Mesenchymal stem cell (in vitro differentiated cells and primary cell): ENCODE measurements around the gene FREM1.
A peak's percentile ranks its signal among the peaks of the same experiment; 100 is the strongest.

ENCODE experiments used
- DNase-seq: peaks from one replicate; pipeline ENCODE4 v3.0.0-alpha.2; 2013
- H2AFZ ChIP-seq: one replicate; pipeline ENCODE4 v1.6.1; 2013; ENCODE audit warnings: low read depth, mild to moderate bottlenecking, control low read depth, inconsistent platforms, low read length, moderate library complexity
- H2AK5ac ChIP-seq: 2 replicates; pipeline ENCODE4 v1.6.1; 2013; ENCODE audit warnings: low read length, moderate library complexity, mild to moderate bottlenecking, inconsistent platforms; ENCODE audit not compliant: severe bottlenecking
- H2BK120ac ChIP-seq: one replicate; pipeline ENCODE4 v1.6.1; 2013; ENCODE audit warnings: low read depth, mild to moderate bottlenecking, inconsistent platforms, low read length, moderate library complexity
- H2BK12ac ChIP-seq, 2 experiments: one replicate each; pipeline ENCODE4 v1.6.1; 2013; ENCODE audit warnings: inconsistent platforms in 2 of 2, low read length in 2 of 2, mild to moderate bottlenecking in 2 of 2, moderate library complexity in 2 of 2, control low read depth in 1 of 2
- H2BK15ac ChIP-seq: one replicate; pipeline ENCODE4 v1.6.1; 2013; ENCODE audit warnings: mild to moderate bottlenecking, low read depth, inconsistent platforms; ENCODE audit not compliant: poor library complexity, severe bottlenecking
- H2BK5ac ChIP-seq: 2 replicates; pipeline ENCODE4 v1.6.1; 2013; ENCODE audit warnings: low read depth, mild to moderate bottlenecking, low read length, control low read depth, inconsistent platforms; ENCODE audit not compliant: poor library complexity, severe bottlenecking
- H3K14ac ChIP-seq, 2 experiments: one replicate each; pipeline ENCODE4 v1.6.1; 2013; ENCODE audit warnings: inconsistent platforms in 2 of 2, low read length in 2 of 2, control low read depth in 1 of 2, mild to moderate bottlenecking in 1 of 2, moderate library complexity in 1 of 2
- H3K18ac ChIP-seq, 2 experiments: one replicate each; pipeline ENCODE4 v1.6.1; 2013; ENCODE audit warnings: inconsistent platforms in 2 of 2, low read length in 2 of 2, control low read depth in 1 of 2, low read depth in 1 of 2, mild to moderate bottlenecking in 1 of 2
- H3K23ac ChIP-seq, 2 experiments: one replicate each; pipeline ENCODE4 v1.6.1; 2013; ENCODE audit warnings: inconsistent platforms in 2 of 2, low read length in 2 of 2, mild to moderate bottlenecking in 2 of 2, moderate library complexity in 2 of 2, control low read depth in 1 of 2
- H3K27ac ChIP-seq: 2 replicates; pipeline ENCODE4 v1.5.1; 2013; ENCODE audit warnings: mild to moderate bottlenecking, moderate library complexity, low read length, control low read depth, inconsistent platforms; ENCODE audit not compliant: poor library complexity, severe bottlenecking
- H3K27me3 ChIP-seq, 2 experiments: 2 replicates each; pipeline versions ENCODE4 v1.6.1 to v1.7.0; 2013; ENCODE audit warnings: low read length in 2 of 2, mild to moderate bottlenecking in 2 of 2, moderate library complexity in 2 of 2, control low read depth in 1 of 2, inconsistent platforms in 1 of 2; ENCODE audit not compliant: control insufficient read depth in 1 of 2, insufficient read depth in 1 of 2
- H3K36me3 ChIP-seq, 2 experiments: 2 replicates each; pipeline versions ENCODE4 v1.6.1 to v1.7.0; 2013; ENCODE audit warnings: low read length in 2 of 2, control low read depth in 1 of 2, inconsistent platforms in 1 of 2, low read depth in 1 of 2, mild to moderate bottlenecking in 1 of 2; ENCODE audit not compliant: insufficient read depth in 2 of 2, control insufficient read depth in 1 of 2
- H3K4ac ChIP-seq, 2 experiments: one replicate each; pipeline ENCODE4 v1.6.1; 2013; ENCODE audit warnings: inconsistent platforms in 2 of 2, low read length in 2 of 2, mild to moderate bottlenecking in 2 of 2, moderate library complexity in 2 of 2, control low read depth in 1 of 2, low read depth in 1 of 2
- H3K4me1 ChIP-seq: 2 replicates; pipeline ENCODE4 v1.6.1; 2013; ENCODE audit warnings: low read depth, low read length, control low read depth; ENCODE audit not compliant: control insufficient read depth, insufficient read depth
- H3K4me2 ChIP-seq: 2 replicates; pipeline ENCODE4 v1.6.1; 2013; ENCODE audit warnings: low read length, mild to moderate bottlenecking, inconsistent platforms; ENCODE audit not compliant: poor library complexity, severe bottlenecking
- H3K4me3 ChIP-seq, 2 experiments: 2 replicates each; pipeline versions ENCODE4 v1.5.1 to v1.7.0; 2013; ENCODE audit warnings: low read length in 2 of 2, mild to moderate bottlenecking in 2 of 2, control low read depth in 1 of 2, low read depth in 1 of 2; ENCODE audit not compliant: insufficient read depth in 1 of 2
- H3K79me1 ChIP-seq: replicated peaks from 2 replicates; pipeline ENCODE4 v1.6.1; 2013; ENCODE audit warnings: mild to moderate bottlenecking, control low read depth, low read length, inconsistent platforms; ENCODE audit not compliant: poor library complexity, severe bottlenecking
- H3K9ac ChIP-seq: 2 replicates; pipeline ENCODE4 v1.7.0; 2013; ENCODE audit warnings: mild to moderate bottlenecking, low read length, moderate library complexity
- H3K9me3 ChIP-seq: 2 replicates; pipeline ENCODE4 v1.7.0; 2013; ENCODE audit warnings: mild to moderate bottlenecking, low read length; ENCODE audit not compliant: control insufficient read depth
- H4K8ac ChIP-seq: one replicate; pipeline ENCODE4 v1.6.1; 2013; ENCODE audit warnings: inconsistent platforms, mild to moderate bottlenecking, low read length, moderate library complexity
- H4K91ac ChIP-seq: one replicate; pipeline ENCODE4 v1.6.1; 2013; ENCODE audit warnings: mild to moderate bottlenecking, low read length, inconsistent platforms
- WGBS: methylation state at CpG from one replicate; pipeline ENCODE4 v1.1.7; 2013; ENCODE audit warnings: mixed read lengths; 5-methylcytosine and 5-hydroxymethylcytosine counted together

The FREM1 gene

DNA sequence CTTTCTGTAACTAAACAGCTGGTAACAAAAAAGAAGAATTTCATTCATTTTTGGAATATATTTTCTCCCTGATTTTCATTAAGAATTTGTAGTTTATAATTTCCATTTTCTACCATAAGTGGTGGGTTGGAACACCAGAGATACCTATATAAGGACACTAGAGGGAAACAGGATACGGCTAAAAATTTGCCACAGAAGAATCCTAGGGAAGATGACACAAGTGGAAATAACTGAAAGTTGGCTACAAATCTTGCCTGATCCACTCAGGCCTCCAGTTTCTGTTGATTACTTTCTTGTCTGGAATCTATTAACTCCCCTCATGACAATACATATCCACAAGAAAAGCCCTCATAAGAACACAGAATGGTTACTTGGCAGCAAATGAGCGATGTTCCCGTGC, 46.8 kb downstream of the FREM1 start:
- H2AFZ ChIP-seq = no peak overlapping the region
- no peak overlapping the region for H2BK12ac ChIP-seq

DNA sequence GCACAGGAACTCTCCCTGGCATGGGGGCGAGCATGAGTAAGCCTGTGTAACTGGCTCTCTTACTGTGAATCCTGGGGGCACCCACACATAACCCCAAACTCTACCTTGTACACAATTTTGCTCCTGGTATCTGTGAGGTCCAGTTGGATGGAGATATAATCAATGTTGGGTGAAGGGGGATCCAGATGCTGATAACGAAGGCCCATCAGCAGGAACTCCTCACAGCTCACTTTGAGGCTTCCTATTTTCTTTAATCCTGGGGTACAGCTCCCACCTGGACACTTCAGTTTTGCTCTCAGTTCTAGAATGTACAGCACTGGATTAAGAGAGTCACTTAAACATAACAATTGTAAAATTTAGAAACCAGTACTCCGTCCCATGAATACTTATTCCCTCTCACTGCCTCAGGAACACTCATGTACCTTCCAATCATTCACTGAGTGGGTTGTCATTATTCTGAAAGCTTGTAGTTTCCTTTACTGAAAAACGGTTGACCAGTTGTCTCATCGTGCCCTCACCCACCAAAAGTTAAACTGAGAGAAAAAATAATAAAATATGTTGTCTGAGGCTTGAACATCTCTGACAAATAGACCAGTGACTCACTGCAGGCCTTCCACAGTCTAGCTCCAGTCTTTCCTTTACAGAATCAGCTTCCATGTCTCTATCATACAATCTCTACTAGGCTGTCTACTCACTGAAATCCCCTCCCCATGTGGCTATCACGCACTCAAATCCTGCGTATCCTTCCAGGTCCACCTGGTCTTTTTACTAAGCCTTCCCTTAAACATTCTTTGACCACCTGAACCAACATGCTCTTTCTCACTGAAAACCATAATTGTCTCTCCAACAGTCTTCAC, 52.6 kb downstream of the FREM1 start:
- Histone ChIP-seq H3K4me2 (no peak overlapping the region), H3K9me3 (no peaks in the 10 kb centered on the region)
- WGBS = 100% methylated on average over 4 of the region's 7 CpGs

More for the DNA sequence above, 46.8 kb downstream of the FREM1 start:
- Histone ChIP-seq H3K36me3 (no peaks in the 10 kb centered on the region), H2BK5ac (no peak overlapping the region), H3K4me1 (no peaks in the 10 kb centered on the region), H3K4me2 (no peak overlapping the region), H2BK15ac (no peak overlapping the region), H2AK5ac (no peak overlapping the region), H3K23ac (no peak overlapping the region), H3K4me3 (no peak overlapping the region), H3K79me1 (no peaks in the 10 kb centered on the region), H4K8ac (no peak overlapping the region), H3K27ac (no peak overlapping the region), H4K91ac (no peak overlapping the region), H3K27me3 (no peaks in the 10 kb centered on the region), H3K18ac (no peak overlapping the region), H2BK120ac (no peak overlapping the region), H3K4ac (no peak overlapping the region), H3K9me3 (no peaks in the 10 kb centered on the region), H3K14ac (no peak overlapping the region), H3K9ac (no peak overlapping the region)
- WGBS = 100% methylated on average over 3 of the region's 3 CpGs
- DNase-seq = no peak

DNA sequence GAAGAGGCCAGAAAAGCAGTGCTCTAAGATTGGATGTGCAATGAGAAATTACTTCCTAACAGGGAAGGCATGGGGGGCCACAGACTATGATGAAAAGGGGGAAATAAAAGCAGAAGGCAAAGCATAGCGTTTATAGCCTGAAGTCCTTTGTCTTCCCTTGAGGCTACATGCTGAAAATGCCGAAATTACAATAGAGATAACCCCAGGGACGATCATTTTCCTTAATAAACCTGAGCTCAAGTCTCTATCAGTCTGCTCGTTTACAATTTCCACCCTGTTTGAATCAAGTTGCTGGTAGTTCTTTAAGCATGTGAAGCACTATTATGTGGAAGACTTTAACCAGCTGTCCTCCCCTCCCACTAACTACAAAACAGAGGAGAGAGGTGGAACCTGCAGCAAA, 60.4 kb downstream of the FREM1 start:
- H3K4me1 ChIP-seq = no peaks in the 10 kb centered on the region
- no peaks in the 10 kb centered on the region for H3K36me3 ChIP-seq
- no peak overlapping the region for H2BK12ac ChIP-seq
- no peak overlapping the region for H3K4me2 ChIP-seq
- no peak overlapping the region for H2AK5ac ChIP-seq
- H3K9me3 ChIP-seq = no peaks in the 10 kb centered on the region
- no peak overlapping the region for H2BK120ac ChIP-seq
- no peak overlapping the region for H3K14ac ChIP-seq
- H3K79me1 ChIP-seq = no peaks in the 10 kb centered on the region
- DNase-seq = no peak
- no peak overlapping the region for H3K4me3 ChIP-seq
- peaks cover 0 to 7% of the 10 kb centered on the region in 2 experiments for H3K27me3 ChIP-seq
- no peak overlapping the region for H3K23ac ChIP-seq
- no peak overlapping the region for H4K91ac ChIP-seq
- no peak overlapping the region for H4K8ac ChIP-seq
- WGBS = 86% methylated on average over 2 of the region's 4 CpGs
- no peak overlapping the region for H3K4ac ChIP-seq
- H3K27ac ChIP-seq = no peak overlapping the region
- H2AFZ ChIP-seq = no peak overlapping the region
- peak overlapping the region in 1 of 2 experiments; percentile 17 for H3K18ac ChIP-seq
- no peak overlapping the region for H2BK15ac ChIP-seq
- H2BK5ac ChIP-seq = no peak overlapping the region
- no peak overlapping the region for H3K9ac ChIP-seq

More for the DNA sequence above, 52.6 kb downstream of the FREM1 start:
- Histone ChIP-seq H4K91ac (no peak overlapping the region), H3K4me3 (no peak overlapping the region), H3K36me3 (no peaks in the 10 kb centered on the region), H3K4ac (no peak overlapping the region), H2BK5ac (no peak overlapping the region), H3K27me3 (peaks cover 0 to 4% of the 10 kb centered on the region in 2 experiments), H3K9ac (no peak overlapping the region), H3K18ac (no peak overlapping the region), H4K8ac (no peak overlapping the region), H2AK5ac (no peak overlapping the region), H2BK120ac (no peak overlapping the region), H2BK12ac (no peak overlapping the region), H3K23ac (no peak overlapping the region), H3K79me1 (no peaks in the 10 kb centered on the region), H2BK15ac (no peak overlapping the region), H2AFZ (no peak overlapping the region), H3K4me1 (no peaks in the 10 kb centered on the region), H3K27ac (no peak overlapping the region), H3K14ac (no peak overlapping the region)
- no peak for DNase-seq

DNA sequence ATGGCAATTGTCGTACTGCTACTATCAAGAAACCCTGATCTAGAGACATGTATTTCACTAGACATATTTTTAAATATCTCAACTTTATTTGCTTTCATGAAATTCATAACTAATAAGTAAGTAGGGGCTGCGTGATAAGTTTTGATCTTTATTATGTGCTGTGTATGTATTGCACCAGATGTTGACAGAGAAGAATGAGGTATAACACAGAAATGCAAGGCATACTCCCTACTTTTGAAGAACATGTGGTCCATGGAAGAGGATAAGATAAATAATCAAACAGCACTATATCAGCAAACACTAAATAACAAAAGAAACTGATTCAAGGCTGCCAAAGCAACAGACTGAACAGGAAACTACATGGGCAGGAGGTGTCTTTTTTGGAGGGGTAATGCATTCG, 60.9 kb downstream of the FREM1 start:
- Histone ChIP-seq H3K4me3 (no peak overlapping the region), H2BK12ac (no peak overlapping the region), H3K14ac (no peak overlapping the region), H3K4ac (no peak overlapping the region), H2AFZ (no peak overlapping the region), H3K4me1 (no peaks in the 10 kb centered on the region), H3K27me3 (peaks cover 0 to 7% of the 10 kb centered on the region in 2 experiments), H4K91ac (no peak overlapping the region), H3K79me1 (no peaks in the 10 kb centered on the region), H2AK5ac (no peak overlapping the region), H3K27ac (no peak overlapping the region), H4K8ac (no peak overlapping the region), H2BK120ac (no peak overlapping the region), H2BK15ac (no peak overlapping the region), H2BK5ac (no peak overlapping the region), H3K23ac (no peak overlapping the region), H3K9ac (no peak overlapping the region), H3K18ac (no peak overlapping the region), H3K4me2 (no peak overlapping the region), H3K36me3 (no peaks in the 10 kb centered on the region), H3K9me3 (no peaks in the 10 kb centered on the region)
- DNase-seq = no peak
- 92% methylated on average over 2 of the region's 3 CpGs for WGBS
